DMS 273 (cell line): ENCODE data around the gene PPARG.
"Not testable (repeated sequence)": the region's sequence is repeated elsewhere in the genome, so short reads cannot be mapped to it uniquely, and the experiment has no call there.

Experiments used
- DNase-seq: peaks from one replicate; lab custom pipeline; 2025; ENCODE audit not compliant: unreplicated experiment; lab: John Stamatoyannopoulos, UW

PPARG gene

DNA sequence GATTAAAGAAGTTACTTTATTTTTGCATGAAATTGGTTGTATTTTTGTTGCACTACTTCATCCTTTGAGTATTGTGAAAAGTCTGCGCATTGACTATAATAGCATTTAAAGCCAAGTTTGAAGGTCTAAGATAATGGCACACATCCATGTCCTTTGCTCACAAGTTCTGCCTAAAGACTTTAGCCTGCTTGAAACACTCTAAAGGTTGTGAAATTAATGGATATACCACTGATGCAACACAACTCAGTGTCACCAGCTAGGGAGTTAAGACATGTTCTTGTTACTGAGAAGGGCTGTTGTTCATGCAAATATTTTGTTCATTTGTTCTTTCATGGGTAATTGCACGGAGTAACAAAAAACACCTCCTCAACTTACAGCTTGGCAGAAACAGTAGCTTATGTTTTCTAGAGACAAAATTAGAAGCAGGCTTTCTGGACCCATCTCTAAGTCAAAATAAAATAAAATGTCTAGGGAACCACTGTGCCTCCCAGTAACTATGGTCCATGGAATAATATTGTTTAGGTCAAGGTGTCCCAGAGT, 83.9 kb downstream of the PPARG start:
- DNase-seq = no peak

DNA sequence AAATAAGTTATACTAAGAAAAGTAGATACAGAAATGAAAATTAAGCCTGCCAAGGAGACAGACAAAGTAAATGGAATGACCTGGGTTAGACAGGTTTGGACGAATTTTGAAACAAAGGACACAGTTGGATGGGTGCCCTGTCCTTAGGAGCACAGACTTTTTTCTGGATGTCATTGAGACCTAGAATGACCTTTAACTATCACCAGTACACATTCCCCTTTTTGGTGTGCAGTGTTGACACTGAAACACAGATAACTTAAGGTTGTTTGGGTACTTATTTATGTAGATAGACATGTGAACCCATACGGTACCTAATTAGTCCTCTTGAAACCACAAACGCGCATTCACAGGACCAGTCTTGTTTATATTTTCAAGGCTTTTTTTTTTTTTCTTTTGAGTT, 86.7 kb downstream of the PPARG start:
- no peak for DNase-seq

DNA sequence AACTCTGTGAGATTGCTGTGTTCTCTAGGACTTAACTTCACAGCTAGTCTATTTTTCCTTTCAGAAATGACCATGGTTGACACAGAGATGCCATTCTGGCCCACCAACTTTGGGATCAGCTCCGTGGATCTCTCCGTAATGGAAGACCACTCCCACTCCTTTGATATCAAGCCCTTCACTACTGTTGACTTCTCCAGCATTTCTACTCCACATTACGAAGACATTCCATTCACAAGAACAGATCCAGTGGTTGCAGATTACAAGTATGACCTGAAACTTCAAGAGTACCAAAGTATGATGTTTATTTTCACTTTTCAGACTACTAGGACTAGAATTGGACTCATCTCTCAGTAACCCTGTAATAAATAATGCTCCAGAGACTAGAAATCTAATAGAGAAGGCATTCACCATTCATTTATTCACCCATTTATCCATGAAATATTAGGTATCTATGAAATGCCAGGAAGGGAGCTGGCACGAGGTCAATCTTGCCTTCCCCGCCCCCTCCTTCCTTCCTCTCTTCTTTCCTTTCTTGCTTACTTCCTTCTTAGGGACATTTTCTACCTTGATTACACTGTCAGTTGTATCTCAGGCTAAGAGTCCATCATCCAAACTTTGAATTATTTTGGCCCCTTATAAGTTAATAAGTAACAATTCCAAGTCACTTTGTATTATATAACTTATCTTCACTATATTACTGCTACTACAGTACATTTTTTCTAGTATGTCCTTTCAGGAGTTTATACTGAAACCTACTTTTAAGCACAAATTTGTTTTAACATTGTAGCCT, 91.0 kb downstream of the PPARG start:
- no peak for DNase-seq

DNA sequence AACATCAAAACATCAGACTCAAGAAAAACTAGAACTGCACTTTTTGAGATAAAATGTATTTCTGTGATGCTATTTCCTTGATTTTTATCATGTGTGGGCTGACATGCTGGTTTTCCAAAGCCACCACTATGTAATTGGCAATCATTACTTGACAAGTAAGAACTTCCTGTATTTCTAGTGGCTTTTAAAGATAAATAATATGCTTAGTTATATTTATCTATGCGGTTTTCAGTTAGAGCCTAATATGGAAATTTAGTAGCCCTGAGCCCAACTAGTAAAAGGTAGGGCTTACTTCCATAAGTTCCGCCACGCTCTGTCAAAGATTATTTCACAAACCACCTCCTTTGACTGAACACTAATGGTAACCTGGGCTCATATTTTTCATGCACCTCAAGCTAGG, 91.6 kb downstream of the PPARG start:
- no peak for DNase-seq

DNA sequence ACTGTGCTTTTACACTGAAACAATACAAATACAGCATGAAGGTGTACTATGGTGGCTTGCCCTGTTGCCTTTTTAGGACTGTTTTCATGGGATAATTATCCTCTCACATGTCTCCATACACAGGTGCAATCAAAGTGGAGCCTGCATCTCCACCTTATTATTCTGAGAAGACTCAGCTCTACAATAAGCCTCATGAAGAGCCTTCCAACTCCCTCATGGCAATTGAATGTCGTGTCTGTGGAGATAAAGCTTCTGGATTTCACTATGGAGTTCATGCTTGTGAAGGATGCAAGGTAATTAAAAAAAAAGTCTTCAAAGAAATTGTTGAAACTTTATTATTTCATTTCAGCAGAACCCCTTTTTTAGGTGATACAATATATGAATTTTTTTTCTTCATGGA, 92.3 kb downstream of the PPARG start:
- DNase-seq = no peak

DNA sequence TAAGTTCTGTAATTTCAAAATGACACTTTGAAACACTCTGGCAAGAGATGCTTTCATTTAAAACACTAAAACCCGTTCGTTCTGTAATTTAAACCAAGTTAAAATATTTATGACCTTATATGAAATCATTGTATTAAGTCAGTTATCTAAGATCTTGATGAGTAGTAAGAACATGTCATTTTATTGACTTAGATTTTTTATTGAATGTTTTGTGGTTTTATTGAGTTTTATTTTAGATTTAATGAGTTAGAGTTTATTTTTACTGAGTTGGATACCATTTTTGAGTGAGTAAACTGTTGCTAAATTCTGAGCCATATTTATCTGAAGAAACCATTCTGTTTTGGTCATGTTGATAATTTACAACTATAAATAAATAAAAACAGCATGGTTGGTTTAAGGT, 94.3 kb downstream of the PPARG start:
- DNase-seq = no peak

DNA sequence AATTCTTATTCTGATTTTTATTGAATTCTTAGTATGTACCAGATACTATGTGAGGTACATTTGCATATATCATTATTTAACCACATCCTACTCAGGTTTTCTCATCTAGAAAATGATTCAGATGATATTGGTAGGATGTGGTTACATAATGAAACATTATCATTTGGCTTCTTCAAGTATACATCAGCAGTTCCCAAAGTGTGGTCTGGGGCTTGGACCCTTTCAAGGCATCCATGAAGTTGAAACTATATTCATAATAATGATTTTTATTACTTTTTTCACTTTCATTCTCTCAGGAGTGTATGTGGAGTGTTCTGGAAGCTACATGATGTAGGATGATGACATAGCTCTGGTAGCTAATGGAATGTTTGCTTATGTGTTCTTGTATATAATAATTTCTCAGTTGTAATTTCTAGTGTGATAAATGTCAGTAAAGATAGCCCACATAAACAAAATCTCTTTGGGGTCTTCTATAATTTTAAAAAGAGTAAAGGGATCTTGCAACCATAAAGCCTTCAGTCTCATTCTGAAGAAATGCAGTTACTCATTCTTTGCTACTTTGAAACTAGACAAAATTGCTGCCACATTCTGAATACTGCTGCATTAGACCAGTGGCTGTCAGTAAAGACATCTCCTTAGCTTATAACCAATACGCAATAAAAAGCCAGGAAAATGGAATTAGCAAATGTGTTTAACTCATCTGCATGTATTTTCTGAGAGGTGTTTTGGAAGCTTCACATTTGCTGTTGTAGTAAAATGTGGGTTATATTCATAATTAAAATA, 95.8 kb downstream of the PPARG start:
- no peak for DNase-seq

DNA sequence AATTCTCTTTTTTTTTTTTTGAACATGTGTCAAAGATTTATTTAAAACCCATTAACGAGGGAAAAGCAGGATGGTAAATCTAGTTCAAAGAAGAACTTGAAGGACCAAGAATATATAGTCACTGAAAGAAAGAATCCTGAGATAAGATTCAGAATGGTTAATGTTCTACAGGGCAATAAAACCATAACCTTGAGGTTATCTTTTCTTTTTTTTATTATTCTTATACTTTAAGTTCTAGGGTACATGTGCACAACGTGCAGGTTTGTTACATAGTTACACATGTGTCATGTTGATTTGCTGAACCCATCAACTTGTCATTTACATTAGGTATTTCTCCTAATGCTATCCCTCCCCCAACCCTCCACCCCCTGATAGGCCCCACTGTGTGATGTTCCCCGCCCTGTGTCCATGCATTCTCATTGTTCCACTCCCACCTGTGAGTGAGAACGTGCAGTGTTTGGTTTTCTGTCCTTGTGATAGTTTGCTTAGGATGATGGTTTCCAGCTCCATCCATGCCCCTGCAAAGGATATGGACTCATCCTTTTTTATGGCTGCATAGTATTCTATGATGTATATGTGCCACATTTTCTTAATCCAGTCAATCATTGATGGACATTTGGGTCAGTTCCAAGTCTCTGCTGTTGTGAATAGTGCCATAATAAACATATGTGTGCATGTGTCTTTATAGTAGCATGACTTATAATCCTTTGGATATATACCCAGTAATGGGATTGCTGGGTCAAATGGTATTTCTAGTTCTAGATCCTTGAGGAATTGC, 97.8 kb downstream of the PPARG start:
- DNase-seq = not testable (repeated sequence)

DNA sequence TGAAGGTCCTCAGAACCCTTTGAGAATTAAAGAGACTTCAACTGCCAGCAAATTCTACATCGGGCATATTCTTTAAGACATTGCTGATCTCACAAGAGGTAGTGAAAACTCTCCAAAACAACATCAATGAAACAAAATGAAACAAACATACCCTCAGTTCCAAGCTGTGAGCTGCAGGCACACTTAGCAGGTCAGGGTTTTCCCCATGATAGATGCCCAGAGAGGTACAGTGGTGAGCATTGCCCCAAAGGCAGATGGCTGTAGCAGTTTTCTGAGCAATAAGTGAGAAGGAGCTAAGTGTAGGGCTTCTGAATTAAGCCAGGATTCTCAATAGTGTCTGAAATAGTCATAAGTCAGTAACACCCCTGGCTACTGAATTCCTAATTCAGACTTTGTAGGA, 99.3 kb downstream of the PPARG start:
- no peak for DNase-seq

DNA sequence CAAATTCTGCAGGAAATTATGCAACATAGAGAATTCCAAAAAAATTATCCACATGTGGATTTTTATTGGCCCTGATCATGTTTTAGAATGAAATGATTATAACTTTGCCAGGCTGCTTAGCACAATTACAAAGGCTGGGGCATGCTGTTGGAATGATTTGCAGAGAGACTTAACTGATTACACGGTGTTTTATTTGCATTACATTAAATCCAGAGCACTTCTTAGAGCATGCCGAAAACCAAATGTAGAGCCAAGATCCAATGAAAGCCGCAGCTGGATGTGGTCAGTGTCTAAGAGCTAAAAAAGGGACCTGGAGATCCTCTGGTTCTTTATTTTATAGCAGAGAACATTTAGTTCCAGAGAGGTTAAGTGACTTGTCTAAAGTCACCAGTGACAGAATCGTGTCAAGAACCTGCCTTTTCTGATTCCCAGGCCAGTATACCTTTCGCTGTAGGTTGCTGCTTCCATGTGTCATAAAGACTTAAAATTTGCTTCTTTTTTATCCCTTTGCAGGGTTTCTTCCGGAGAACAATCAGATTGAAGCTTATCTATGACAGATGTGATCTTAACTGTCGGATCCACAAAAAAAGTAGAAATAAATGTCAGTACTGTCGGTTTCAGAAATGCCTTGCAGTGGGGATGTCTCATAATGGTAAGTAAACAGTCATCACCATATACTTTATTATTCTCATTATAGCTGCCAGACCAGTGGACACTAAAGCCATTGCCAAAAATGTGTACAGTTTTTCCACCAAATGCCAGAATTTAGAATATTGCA, 103.4 kb downstream of the PPARG start:
- DNase-seq = no peak

DNA sequence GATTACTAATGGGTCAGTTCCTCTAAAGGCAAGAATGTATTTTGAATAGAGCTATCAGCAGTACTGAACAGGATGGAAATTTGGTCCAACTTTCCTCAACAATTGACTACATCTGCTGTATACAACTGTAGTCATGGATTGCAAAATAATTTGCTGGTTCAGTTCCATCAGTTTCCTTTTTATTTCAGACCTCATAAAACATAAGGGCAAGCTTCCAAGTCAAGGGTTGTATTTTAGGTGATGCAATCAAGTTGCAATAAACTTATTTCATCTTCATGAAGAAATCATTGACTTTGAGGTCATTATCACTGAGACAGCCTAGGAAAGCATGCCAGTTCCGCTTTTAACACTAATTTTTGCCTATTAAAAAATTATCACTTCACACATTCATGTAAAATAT, 105.0 kb downstream of the PPARG start:
- no peak for DNase-seq

DNA sequence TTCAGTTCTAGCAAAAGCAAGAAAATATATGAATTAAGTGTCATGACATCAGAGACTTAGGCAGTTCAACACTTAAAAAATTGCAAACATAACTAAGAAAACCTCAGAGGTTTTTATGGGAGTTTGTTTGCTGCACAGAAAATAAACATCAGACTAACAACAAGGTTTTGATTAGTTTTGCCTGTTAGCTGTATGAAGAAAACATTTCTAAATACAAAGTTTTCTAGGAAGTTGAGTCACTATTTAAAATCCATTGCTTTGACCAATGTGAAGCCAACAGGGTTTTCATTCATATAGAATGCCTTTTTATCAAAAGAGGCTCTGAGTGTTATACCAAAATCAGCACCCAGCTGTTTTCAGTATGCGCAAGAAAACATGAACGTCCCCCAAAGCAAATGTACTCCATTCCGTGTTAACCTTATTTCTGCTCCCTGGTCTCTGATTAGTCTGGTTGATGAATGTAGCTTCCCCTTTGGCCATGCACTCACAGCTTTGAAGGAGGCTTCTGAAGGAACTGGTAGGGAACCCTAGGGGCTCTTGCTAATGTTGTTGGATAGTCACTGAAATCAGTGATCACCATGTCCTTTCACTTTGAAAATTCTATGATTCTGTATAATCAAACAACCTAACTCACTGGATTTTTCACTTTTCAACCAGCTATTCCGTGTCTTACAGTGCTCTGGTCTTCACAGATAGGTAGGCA, 105.8 kb downstream of the PPARG start:
- DNase-seq = no peak

DNA sequence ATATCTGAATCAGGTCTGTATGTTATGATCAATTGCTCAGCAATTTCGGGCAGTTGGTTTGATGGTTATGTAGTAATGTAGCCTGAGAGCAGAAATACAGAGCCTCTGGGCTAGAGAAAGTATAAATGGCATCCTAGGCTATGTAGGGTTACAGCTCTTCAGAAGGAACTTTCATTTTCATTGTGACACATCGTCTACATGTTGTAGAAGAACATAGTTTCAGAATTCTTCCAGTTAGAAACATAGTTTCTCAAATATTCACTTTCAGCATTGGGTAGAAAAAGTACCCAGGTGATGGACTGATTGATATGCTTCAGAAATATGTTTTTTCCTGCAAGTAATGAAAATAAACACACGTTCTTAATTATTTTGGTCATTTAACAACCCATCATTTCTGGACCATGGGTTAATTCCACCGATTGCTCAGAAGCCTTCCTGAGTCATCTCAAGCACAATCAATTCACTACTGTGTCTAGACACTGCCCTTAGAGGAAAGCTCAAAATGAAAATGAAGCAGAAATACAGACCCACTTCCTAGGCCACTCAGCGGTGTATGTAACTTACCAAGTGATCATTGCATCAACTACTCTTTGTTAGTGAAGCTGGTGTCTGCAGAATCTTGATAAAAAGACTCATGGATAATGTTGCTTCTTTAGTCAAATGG, 106.6 kb downstream of the PPARG start:
- no peak for DNase-seq

DNA sequence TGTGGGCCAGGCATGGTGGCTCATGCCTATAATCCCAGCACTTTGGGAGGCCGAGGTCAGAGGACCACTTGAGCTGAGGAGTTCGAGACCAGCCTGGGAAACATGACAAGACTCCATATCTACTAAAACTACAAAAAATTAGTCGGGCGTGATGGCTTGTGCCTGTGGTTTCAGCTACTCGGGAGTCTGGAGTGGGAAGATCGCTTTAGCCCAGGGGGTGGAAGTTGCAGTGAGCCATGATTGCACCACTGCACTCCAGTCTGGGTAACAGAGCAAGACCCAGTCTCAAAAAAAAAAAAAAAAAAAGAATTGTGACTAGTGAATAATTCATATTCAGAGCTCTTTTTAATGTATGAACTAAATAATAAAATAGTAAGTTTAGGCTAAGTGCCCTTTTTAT, 107.6 kb downstream of the PPARG start:
- DNase-seq = no peak

DNA sequence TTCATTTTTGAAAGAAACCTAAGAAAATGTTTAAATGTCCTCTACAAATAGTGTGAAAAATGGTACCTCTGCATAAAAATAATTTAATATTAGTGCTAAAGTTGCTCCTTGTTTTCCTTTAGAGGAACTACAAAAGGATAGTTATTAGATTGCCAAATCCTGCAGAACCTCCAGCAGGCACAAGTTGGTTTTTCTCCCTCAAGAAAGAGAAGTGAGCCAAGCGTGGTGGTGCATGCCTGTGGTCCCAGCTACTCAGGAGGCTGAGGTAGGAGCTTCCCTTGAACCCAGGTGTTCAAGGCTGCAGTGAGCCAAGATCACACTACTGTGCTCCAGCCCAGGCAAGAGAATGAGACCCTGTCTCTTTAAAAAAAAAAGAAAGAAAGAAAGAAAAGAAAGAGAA, 110.4 kb downstream of the PPARG start:
- no peak for DNase-seq

DNA sequence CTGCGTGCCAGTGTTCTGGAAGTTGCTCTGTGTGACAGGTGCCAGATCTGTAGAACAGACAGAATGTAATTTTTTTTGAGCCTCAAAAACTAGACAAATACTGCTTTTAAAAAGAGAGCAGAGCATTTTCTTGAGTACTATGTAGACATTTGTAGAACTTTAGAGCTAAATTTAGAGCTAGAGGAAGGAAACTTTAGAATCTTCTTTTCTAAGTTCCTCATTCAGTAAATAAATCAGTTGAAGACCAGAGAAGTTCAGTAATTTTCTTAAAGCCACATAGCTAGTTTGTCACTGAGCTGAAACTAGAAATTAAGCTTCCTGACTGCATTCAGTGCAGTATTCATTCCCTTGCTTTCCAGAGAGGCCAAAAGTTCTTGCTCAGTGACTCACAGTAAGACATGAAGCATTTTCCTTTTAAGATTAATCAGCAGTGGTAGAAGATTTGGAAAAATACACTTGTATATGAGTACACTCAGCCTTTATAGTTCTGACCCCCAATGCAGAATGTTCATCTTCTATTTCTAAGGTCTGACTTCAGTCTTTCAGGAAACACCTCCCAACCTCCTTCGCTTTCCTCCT, 111.8 kb downstream of the PPARG start:
- no peak for DNase-seq

DNA sequence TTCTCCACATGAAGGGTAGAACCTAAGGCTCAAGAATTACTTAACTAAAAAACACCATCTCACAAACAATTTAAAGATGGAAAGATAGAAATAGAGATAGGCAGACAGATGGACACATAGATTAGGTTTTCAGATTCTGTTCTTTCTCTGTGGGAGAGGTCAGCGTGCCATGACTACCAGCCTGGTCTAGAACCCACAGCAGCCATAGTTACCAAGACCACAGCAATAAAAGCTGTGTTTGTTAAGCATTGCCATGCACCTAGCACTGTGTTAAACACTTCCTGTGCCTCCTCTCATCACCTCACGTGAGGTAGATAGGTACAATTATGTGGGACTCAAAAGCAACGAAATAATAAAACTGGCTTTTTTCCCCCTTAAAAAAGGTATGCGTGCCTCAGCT, 112.3 kb downstream of the PPARG start:
- DNase-seq = no peak

DNA sequence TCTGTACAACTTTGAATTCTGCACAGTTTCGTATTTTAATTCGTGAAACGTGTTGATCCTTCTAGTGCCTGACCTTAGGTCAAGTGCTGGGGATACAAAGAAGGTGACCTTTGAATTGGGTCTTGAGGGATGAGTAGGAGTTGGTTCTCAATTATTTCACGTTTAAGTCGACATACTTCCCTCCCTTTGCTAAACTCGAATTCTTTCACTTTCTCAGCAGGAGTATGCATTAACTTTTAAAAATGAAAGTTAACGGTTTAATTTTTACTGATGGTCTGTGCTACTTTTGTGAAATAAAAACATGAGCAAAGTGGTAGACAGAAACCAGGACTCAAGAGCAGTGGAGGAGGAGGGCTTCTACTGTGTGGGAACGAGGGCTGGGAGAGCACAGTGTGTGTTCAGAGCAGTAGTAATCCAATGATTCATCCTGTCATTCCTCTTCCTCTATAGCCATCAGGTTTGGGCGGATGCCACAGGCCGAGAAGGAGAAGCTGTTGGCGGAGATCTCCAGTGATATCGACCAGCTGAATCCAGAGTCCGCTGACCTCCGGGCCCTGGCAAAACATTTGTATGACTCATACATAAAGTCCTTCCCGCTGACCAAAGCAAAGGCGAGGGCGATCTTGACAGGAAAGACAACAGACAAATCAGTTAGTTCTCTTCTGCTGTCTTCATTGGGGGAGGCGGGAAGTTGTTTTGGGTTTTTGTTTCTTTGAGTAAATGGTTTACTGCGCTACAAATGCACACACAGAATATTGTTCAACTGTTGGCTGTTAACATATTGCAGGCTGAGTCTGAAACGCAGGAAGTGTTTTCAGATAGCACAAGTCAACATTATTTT, 116.8 kb downstream of the PPARG start:
- no peak for DNase-seq
